Activated CD4-positive, alpha-beta T cell treated with anti-CD3 and anti-CD28 coated beads, Interleukin-2, amount 50 U/mL, for 16 hours (primary cell): ENCODE data around the gene MS4A8.
"Not testable (repeated sequence)": the region's sequence is repeated elsewhere in the genome, so short reads cannot be mapped to it uniquely, and the experiment has no call there.

Experiments
- DNase-seq: peaks from one replicate; pipeline ENCODE4 v3.0.0-alpha.2; 2020

Gene MS4A8, protein sequence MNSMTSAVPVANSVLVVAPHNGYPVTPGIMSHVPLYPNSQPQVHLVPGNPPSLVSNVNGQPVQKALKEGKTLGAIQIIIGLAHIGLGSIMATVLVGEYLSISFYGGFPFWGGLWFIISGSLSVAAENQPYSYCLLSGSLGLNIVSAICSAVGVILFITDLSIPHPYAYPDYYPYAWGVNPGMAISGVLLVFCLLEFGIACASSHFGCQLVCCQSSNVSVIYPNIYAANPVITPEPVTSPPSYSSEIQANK

DNA sequence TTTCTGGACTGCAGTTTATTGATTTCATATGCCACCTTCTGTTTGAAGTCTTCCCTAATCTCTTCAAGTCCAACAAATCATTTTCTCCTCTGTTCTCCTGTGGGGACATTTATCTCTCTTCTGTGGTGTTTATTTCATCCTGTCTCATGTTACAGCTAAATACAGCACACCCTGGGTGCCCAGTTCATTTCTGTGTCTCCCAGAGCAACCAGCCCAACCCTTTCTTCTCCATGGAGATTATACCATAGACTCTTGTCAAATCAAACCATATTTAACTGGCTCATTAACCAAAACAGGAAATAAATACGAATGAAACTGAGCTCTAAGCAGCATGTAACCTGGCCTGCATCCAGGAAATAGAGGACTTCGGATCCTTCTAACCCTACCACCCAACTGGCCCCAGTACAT, at the start of gene MS4A8:
Gene MS4A8 (plus strand): TSS at position 329 of the 408 bp plus-strand sequence. CDS start 1,249 bp downstream, outside the sequence.
- no peak for DNase-seq

DNA sequence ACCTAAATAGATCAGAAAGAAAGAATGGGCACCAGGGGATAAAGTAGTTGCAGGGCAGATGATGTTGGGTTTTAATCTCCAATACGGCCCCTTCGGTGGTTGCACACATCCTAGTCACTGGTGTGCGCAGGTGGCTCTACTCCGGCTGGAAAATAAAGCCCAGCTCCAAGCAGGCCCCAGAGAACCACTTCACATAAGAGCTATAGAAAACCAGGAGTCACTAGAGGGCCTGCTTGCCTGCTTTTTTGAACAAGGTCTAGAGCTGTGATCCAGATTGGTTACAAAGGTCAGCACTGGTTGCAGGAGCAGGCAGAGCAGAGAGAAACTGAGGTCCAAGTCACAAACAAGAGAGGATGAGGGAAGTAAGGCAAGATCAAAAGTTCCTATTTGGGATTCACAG, 41.5 kb upstream of the MS4A8 start:
- no peak for DNase-seq

DNA sequence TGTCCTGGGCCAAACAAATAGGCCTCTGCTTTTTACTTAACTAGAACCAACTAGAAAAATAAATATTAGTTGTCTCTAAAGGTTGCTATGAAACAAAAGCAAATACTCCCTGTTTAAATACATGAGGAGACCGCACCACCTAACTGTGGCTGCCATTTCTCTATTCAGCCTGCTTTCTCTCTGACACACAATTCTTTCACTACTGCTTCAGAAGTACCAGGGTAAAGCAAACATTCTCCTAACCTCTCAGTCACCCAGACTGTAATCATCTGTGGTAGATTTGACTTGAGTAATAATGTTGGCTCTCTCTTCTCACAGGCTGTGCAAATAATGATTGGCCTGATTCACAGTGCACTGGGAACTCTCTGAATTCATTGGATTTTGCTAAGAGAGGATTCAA, 41.0 kb upstream of the MS4A8 start:
- DNase-seq, result no peak

DNA sequence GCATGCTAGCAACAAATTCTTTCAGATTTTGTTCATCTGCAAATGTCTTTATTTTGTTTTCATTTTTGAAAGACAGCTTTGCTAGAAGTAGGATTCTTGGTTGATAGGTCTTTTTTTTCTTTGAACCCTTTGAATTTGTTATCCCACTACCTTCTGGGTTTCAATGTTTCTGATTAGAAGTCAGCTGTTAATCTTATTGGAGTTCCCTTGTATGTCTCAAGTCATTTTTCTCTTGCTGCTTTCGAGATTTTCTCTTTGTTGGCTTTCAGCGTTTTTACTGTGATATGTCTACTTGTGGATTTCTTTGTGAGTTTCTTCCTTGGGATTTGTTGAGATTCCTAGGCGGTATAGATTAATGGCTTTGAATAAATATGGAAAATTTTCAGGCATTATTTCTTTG, 27.2 kb upstream of the MS4A8 start:
- no peak for DNase-seq

DNA sequence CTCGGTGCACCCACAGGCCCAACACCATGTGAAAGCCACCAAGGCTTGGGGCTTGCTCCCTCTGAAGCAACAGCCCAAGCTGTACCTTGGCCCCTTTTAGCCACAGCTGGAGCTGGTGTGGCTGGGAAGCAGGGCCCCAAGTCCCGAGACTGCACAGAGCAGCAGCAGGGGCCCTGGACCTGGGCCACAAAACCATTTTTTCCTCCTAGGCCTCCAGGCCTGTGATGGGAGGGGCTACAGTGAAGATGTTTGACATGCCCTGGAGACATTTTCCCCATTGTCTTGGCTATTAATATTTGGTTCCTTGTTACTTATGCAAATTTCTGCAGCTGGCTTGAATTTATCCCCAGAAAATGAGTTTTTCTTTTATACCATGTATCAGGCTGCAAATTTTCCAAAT, 21.2 kb upstream of the MS4A8 start:
- DNase-seq, result not testable (repeated sequence)

DNA sequence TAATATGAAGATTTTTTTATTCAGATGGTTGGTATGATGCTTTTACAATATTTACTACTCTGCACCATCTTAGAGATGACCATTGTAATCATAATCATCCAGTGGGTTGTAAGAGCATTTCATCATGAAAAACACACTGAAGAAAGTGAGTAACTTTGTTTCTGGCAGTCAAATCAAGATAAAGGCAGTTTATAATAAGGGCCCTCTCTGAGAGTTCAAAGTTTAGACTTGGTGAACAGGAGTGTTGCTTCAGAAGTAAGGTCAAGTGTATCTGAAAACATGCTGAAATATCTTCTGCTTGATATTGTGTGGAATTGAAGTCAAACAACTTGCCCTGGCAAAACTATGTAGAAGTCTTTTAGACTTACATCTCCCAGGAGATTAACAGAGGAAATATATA, 19.5 kb upstream of the MS4A8 start:
- no peak for DNase-seq

DNA sequence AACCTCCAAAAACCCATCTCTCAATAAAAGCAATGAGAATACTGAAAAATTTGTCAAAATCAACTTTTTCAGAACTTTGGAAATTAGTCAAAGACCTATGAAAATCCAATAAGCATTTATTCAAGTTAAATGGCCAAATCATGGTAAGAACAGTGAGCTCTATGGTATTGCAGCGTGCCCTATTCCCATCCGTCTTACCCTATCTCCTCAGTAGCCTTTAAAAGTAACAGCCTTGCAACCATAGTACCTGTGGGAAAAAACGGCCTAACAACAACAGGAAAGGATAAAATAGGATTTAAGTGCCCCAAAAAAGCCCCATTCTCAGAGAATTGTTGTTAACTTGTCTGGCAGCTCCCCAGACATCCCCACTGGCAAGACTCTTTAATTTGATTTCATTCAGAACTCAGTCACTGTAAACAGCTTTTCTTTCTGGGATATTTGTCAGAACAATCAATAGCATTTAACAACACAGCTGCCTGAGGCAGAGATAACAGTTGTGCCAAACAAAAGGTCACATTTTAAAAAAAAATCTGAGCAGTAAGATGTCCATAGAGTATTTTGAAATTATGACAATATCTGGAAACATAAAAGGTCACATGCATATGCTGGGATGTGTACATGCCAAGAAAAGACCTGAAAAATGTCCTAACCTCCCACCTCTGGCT, 18.8 kb upstream of the MS4A8 start:
- no peak for DNase-seq

DNA sequence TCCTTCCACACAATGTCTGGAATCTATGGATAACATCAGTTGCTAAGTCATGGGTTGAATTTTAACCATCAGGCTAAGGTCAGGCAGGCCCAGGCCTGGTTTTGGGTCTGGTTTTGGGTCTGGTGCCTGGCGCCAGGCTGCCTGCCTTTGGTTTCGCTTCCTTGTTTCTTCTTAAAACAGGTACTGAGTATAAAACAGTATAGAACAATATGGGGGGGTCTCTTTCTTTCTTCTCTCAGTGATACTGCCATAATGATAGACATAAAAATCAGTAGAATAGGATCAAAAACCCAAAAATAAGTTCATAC, 14.9 kb upstream of the MS4A8 start:
- DNase-seq, result not testable (repeated sequence)

DNA sequence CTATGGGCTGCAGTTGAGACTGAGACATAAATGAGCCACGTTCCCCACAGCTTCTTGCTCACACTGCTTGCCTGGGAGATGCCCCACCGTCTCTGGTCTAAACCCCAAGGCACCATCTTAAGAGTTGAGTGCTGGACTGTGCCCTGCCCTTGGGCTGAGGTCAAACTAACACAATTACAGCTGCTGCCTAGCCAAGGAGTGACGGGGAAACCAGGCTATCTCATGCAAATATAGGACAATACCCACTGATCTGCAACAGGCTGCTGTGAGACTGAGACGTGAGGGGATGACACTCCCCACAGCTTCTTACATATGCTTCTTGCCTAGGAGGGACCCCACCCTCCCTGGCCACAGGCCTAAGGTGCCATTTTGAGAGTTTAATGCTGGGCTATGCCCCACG, 7.8 kb upstream of the MS4A8 start:
- DNase-seq, result no peak

DNA sequence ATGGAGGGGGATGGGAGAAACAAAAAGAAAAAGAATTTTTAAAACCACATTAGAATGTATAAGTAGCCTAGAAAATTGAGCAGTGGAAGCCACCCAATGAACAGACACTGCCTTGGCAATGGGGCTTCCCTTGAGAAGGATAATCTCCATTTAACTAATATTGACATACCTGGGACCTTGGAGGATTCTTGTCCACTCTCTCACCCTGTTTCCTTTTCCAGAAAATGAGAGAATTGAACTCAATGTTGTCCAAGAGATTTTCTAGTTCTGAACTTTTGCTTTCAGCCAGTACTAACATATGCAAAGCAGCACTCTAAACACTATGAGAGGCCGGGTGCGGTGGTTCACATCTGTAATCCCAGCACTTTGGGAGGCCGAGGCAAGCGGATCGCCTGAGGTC, 524 bp downstream of the MS4A8 start:
- DNase-seq, result no peak

DNA sequence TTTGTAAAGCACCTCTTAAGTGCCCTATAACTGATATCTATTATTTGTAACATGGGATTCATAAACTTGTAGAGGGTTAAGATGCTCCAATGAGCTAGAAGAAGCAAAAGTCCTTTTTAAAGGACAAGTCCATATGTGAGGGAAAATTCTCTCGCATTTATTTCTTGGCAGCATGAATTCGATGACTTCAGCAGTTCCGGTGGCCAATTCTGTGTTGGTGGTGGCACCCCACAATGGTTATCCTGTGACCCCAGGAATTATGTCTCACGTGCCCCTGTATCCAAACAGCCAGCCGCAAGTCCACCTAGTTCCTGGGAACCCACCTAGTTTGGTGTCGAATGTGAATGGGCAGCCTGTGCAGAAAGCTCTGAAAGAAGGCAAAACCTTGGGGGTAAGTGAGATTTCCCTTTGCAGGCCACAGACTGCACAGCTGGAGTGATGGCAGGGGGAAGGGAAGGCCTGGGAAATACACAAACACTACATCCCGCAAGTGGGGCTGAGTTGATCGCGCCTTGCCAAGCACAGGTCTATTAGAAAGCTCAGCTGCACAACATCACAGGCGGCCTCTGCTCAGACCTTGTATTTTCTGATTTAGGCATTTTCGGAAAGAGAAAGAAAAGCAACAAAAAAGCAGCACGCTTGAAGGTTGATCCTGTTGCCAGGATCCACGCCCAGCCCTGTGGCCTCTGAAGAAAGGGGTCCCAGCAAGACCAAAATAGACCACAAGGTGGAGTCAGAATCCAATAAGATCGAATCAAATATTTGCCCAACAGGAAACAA, 1.5 kb downstream of the MS4A8 start:
- DNase-seq, result peak; percentile 21

DNA sequence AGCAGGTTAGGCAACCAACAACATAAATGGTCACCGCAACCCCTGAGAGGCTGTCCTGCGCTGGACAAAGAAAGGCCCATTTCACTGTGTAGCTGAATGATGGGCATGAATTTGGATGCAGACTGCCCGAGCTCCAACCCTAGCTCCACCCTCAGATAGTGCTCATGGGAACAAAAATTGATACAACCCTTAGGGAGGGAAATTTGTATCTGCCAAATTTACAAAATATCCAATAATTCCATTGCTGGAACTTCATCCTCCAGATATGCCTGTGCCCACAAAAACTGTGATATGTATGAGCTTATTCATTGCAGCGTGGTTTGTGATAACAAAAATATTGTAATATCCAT, 2.0 kb downstream of the MS4A8 start:
- no peak for DNase-seq

DNA sequence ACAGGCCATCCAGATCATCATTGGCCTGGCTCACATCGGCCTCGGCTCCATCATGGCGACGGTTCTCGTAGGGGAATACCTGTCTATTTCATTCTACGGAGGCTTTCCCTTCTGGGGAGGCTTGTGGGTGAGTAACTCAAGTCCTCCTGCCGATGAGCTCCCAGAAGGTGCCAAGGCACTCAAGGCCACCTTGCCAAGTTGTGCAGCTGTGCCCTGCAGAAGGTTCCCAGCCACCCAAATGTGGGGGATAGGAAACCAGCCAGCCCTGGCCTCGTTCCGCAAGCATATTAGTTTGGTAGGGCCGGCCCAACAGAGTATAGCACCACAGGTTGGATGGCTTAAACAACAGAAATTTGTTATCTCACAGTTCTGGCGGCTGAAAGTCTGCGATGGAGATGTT, 4.0 kb downstream of the MS4A8 start:
- DNase-seq, result no peak

DNA sequence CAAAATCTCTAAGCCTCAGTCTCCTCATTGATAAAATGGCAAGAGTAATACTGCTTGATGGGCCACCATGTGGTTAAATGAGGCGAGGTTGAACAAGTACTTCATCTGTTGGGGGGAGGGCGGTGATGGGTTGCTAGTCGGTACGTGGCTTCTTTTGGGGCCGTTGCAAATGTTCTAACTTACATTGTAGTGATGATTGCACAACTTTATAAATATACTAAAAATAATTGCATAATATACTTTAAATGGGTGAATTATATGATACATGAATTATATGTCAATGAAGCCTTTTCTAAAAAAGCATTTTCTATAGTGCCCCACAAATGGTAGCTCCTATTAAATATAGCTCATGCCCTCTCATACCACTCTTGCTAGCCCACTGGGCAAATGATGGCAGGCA, 6.5 kb downstream of the MS4A8 start:
- no peak for DNase-seq

DNA sequence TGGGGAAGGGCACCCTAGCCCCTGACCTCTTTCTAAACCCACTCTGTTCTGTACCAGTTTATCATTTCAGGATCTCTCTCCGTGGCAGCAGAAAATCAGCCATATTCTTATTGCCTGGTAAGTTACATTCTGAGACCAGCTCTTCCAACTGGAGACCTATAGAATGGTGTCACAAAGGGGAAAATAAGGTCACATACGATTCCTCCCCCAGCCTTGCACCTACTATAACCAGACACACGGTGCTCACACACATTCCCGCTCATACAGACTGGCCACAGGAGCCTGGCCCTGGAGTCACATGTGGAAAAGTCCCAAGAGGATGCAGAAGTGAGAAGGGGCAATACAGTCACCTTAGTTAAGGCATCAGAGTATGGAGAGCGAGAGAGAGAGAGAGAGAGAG, 7.5 kb downstream of the MS4A8 start:
- DNase-seq, result no peak

DNA sequence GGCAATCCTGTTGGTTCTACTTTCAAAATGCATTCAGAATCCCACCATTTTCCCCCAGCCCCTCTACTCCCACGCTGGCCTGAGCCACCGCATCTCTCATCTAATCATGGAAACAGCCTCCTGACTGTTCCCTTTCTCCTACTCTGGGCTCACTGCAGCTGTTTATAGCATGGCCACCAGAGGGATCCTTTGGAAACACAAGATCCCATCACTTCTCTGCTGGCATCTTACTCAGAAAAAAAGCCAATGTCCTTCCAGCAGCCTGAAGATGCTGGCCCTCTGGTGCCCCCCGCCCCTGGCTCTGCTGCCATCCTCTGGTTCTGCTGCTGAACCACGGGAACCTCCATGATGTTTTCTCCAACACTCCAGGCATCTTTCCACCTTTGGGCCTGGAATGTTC, 11.1 kb downstream of the MS4A8 start:
- DNase-seq, result no peak

DNA sequence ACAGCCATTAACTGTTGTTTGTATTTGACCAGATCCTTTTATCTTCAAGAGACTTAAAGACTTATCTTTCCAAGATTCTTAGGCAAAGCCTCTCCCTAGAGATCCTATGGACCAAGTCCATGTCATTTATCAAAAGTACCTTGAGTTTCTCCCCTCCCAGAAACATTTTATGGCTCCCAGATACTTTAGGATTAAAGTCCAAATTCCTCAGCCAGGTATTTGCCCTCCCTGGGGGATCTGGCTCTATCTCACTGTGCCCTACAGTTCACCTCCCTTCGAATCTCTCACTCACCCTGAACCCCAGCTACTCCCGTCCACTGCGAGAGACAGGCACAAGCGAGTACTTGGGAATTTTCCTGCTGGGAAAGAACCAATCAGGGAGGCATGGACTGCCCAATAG, 11.9 kb downstream of the MS4A8 start:
- DNase-seq, result no peak

DNA sequence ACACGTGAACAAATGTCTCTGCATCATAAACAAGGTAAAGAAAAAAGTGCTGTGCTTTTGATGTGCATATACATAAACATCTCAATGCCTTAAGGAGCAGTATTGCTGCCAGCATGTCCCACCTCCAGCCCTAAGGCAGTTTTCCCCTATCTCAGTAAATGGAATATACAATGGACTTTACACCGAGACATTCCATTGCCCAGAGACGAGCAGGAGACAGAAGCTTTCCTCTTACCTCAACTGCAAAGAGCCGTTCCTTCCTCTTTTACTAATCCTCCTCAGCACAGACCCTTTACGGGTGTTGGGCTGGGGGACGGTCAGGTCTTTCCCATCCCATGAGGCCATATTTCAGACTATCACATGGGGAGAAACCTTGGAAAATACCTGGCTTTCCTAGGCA, 14.0 kb downstream of the MS4A8 start:
- DNase-seq, result not testable (repeated sequence)

DNA sequence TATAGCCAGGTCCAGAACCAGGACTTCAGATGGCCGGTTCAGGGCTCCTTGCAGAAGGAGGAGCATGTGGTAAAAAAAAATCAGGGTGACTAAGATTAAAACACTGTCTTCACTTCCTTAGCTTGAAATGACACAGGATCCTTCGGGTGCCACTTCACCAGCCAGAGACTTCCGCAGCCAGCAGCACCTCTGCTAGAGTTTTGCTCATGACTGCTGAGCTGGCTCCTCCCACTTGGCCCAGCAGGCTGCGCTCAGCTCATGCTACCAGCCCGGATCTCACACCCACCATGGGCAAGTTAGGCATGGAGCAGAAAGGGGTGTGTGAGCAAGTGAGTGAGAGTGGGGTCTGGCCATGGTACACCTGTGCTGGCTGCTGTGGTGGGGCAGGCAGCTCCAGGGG, 18.5 kb downstream of the MS4A8 start:
- DNase-seq, result peak; percentile 60

DNA sequence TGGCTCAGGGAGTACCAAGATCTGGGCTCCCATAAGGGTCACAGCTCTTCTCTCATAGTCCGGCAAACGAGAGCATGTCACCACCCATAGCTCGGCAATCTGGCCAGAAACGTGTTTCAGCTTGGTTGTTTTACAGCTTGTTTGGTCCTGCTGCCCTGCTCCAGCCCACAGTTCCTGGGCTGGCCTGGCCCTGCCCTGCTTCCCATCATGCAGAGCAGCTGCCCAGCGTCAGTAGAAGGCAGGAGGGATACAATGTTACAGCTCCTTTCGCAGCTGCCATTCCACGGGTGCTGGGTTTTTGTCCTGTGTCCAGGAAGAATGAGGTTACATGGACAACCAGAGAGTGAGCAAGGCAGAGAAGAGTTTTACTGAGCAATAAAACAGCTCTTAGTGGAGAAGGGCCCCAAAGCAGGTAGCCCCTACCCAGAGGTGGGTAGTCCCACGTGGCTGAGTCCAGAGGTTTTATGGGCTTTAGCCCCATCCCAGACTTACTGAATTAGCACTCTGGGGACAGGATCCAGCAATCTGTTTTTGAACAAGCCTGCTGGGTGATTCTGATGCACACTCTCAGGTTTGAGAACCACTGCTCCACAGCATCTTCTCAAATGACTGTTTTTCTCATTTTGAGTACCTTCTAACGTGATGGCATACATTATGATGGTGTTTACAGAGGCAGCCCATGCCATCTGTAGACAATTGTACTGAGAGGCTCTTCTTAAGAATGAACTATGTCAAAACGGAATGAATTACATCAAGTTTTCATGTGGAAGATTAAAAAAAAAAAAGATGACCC, 19.3 kb downstream of the MS4A8 start:
- DNase-seq, result peak; percentile 51

DNA sequence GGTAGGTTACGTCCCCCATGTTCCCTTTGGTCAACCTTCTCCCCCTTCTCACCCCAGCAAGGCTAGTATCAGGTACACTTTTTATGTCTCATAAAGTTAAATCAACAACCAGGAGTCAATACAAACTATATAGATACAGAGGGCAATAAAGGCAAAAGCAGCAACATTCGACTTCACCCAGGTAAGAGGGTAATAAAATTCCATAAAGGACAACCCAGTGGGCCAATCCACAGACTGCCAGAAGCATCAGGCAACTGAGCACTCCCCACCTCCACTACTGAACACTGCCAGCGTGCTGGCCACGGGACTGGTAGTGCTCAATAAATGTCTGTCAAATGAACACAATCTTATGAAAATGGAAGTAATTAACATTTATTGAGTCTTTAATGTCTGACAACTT, 20.0 kb downstream of the MS4A8 start:
- DNase-seq, result no peak

DNA sequence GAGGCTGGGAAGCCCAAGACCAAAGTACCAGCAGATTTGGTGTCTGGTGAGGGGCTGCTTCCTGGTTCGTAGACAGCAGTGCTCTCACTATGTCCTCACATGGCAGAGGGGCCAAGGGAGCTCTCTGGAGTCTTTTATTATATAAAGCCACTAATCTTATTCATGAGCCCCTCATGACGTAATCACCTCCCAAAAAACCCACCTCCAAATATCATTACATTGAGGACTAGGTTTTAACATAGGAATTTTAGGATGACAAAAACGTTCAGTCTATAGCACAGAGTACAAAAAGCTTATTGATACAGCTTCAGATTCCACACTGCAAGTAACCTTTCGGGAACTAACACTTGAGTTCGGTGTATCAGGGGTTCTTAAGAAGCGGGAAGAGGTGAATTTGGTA, 21.0 kb downstream of the MS4A8 start:
- no peak for DNase-seq

DNA sequence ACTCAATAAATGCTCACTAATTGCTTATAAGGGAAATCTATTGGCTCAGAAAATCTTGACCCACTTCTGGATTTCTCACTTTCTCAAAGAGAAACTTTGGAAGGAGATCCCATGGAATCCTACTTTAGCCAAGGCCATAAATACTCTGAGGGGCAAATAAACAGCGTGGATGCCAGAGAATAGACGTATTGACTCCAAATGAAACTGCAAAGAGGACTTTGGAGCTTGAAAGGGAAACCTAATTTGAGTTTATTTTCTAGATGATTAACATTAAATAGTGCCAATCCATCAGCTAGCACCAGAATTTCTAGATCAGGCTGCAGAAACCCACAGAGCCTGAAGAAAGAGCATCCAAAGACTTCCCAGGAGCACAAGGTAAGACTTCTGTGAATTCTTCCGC, 25.0 kb downstream of the MS4A8 start, which contains the start of gene MS4A18:
Gene MS4A18 (plus strand): TSS at position 301 of the 400 bp plus-strand sequence.
- no peak for DNase-seq

DNA sequence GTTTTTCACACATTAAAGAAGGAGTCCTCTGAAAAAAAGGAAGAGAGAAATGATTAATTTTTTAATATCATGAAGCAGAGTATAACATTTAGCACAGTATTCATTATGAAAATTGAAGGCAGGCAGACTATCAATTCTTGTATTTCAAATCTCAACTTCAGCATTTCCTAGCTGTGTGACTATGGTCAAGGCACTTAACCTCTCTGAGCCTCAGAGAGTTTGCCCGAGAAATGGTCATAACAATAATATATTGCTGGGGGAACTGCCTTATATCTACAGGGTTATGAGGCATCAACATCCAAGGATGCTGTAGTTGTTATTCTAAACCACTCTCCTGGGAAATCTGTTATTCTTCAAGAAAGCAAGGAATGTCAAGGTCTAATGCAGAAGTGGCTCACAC, 26.2 kb downstream of the MS4A8 start:
- DNase-seq, result no peak
